Kidney (tissue), 14 donors: ENCODE data around the gene DHTKD1. TPM values are rescaled to one million over a fixed set of nuclear protein-coding genes. Genes with fewer than 3 reads are reported as not detected.
"Not testable (repeated sequence)": the region's sequence is repeated elsewhere in the genome, so short reads cannot be mapped to it uniquely, and the experiment has no call there.

Source experiments
- DNase-seq, 5 donors: peaks; one replicate each; pipeline ENCODE4 v3.0.0-alpha.2; 2013 to 2020
- FAIRE-seq: peaks from 2 replicates; lab custom pipeline; 2012; peaks lifted over from hg19 to GRCh38; lab: Jason Lieb, UNC
- H3K27ac ChIP-seq, 2 donors: one replicate each; pipeline ENCODE4 v1.7.0; 2013; ENCODE audit warnings: low read depth in 2 of 2, low read length in 2 of 2, inconsistent platforms in 1 of 2
- H3K27me3 ChIP-seq: one replicate; pipeline ENCODE4 v1.7.1; 2013; ENCODE audit warnings: low read length, inconsistent platforms; ENCODE audit not compliant: control insufficient read depth, insufficient read depth
- H3K36me3 ChIP-seq, 3 donors: one replicate each; pipeline versions ENCODE4 v1.7.0 to v1.7.1; 2013; ENCODE audit warnings: low read length in 3 of 3, control low read depth in 1 of 3, inconsistent platforms in 1 of 3; ENCODE audit not compliant: insufficient read depth in 3 of 3, control insufficient read depth in 2 of 3
- H3K4me1 ChIP-seq, 3 donors: one replicate each; pipeline versions ENCODE4 v1.7.0 to v1.7.1; 2013; ENCODE audit warnings: low read length in 3 of 3, inconsistent platforms in 1 of 3, low read depth in 1 of 3; ENCODE audit not compliant: control insufficient read depth in 2 of 3, insufficient read depth in 2 of 3
- H3K4me3 ChIP-seq, 3 donors: one replicate each; pipeline versions ENCODE4 v1.7.0 to v1.8.1; 2013; ENCODE audit warnings: low read length in 3 of 3, control low read depth in 1 of 3, inconsistent platforms in 1 of 3
- H3K9ac ChIP-seq, 3 donors: one replicate each; pipeline versions ENCODE4 v1.7.0 to v1.7.1; 2013; ENCODE audit warnings: low read length in 3 of 3, control low read depth in 1 of 3, inconsistent platforms in 1 of 3
- H3K9me3 ChIP-seq, 3 donors: one replicate each; pipeline versions ENCODE4 v1.7.0 to v1.7.1; 2013; ENCODE audit warnings: low read length in 3 of 3, control low read depth in 1 of 3, inconsistent platforms in 1 of 3; ENCODE audit not compliant: control insufficient read depth in 2 of 3, insufficient read depth in 1 of 3
- CTCF ChIP-seq: IDR thresholded peaks from 3 replicates; pipeline ENCODE4 v1.5.1; 2012; ENCODE audit warnings: mild to moderate bottlenecking, moderate library complexity, borderline replicate concordance; ENCODE audit not compliant: insufficient read depth; ENCODE audit errors: extremely low read depth
- intact Hi-C: fragments of 100-400 bp; cut with DNase I; formaldehyde crosslinking; loops from one replicate; pipeline ENCODE4 v1.11.1; 2022
- polyA plus RNA-seq: library from polyadenylated mRNA; stranded (reverse); fragments of 350-450 nt; fragmentation: Illumina TruSeq; extraction: RNeasy Lipid Tissue Mini Kit (QIAGEN cat#74804); gene quantifications from one replicate; pipeline ENCODE4 v1.2.3, GENCODE V29; 2014; ENCODE audit warnings: low read depth, low replicate concordance; ENCODE audit not compliant: insufficient read depth
- total RNA-seq: library from RNA; stranded (reverse); fragmentation: NEBNext Ultra II Directional; extraction: Animal tissue kit (Norgen Biotek cat#: 25700); gene quantifications from one replicate; pipeline ENCODE4 v1.2.1, GENCODE V29; 2021
- donor health status: control.
- donor health status: control.
- donor health status: control.
- donor health status: control.
- donor health status: control.
- donor health status: DM: yes; HTN: yes; CAD: no.
- donor health status: Normal renal cell carcinoma (clear cell type).

Gene DHTKD1
- total and polyA plus RNA-seq, 2 donors from 2014 or later: 21.5 to 28.0 TPM

- intact Hi-C loops: no loop called here
- DNase-seq: no peak
- no peak for FAIRE-seq
- no peaks in the 10 kb centered on the region for H3K4me1 ChIP-seq
- H3K27ac ChIP-seq: no peak overlapping the region
- no peaks in the 10 kb centered on the region for H3K9me3 ChIP-seq
- H3K27me3 ChIP-seq: no peaks in the 10 kb centered on the region
- TF ChIP-seq CTCF: no peak
- H3K4me3 ChIP-seq: no peak overlapping the region
- no peaks in the 10 kb centered on the region for H3K36me3 ChIP-seq
- no peak overlapping the region for H3K9ac ChIP-seq
Observed at GRCh38 chr10:12061124-12061523, 7.6 kb upstream of the DHTKD1 start.

- Histone ChIP-seq H3K9me3 (no peaks in the 10 kb centered on the region), H3K27me3 (no peaks in the 10 kb centered on the region), H3K9ac (no peak overlapping the region), H3K36me3 (no peaks in the 10 kb centered on the region), H3K27ac (no peak overlapping the region), H3K4me3 (no peak overlapping the region), H3K4me1 (no peaks in the 10 kb centered on the region)
- intact Hi-C loops: no loop called here
- no peak for DNase-seq
- no peak for FAIRE-seq
- no peak for TF ChIP-seq CTCF
Observed at GRCh38 chr10:12062754-12063482, 5.8 kb upstream of the DHTKD1 start.

- intact Hi-C loops: no loop called here
- H3K27ac ChIP-seq: no peak overlapping the region
- no peak overlapping the region for H3K4me3 ChIP-seq
- no peaks in the 10 kb centered on the region for H3K4me1 ChIP-seq
- H3K9me3 ChIP-seq: no peaks in the 10 kb centered on the region
- H3K9ac ChIP-seq: no peak overlapping the region
- FAIRE-seq: no peak
- TF ChIP-seq CTCF: no peak
- H3K36me3 ChIP-seq: no peaks in the 10 kb centered on the region
- no peak for DNase-seq
- no peaks in the 10 kb centered on the region for H3K27me3 ChIP-seq
Observed at GRCh38 chr10:12063483-12063818, 5.3 kb upstream of the DHTKD1 start.

- Histone ChIP-seq H3K4me3 (no peak overlapping the region), H3K9ac (no peak overlapping the region), H3K27ac (no peak overlapping the region), H3K9me3 (no peaks in the 10 kb centered on the region), H3K4me1 (peaks cover 0 to 5% (median 0%) of the 10 kb centered on the region in 3 donors), H3K27me3 (no peaks in the 10 kb centered on the region), H3K36me3 (no peaks in the 10 kb centered on the region)
- intact Hi-C loops: no loop called here
- DNase-seq: no peak
- no peak for TF ChIP-seq CTCF
- FAIRE-seq: no peak
Observed at GRCh38 chr10:12067336-12067735, 1.4 kb upstream of the DHTKD1 start.

- H3K27ac ChIP-seq: peak overlapping the region in 1 of 2 donors; percentile 6
- H3K36me3 ChIP-seq, H3K9me3 ChIP-seq, intact Hi-C loops, H3K27me3 ChIP-seq, FAIRE-seq, H3K9ac ChIP-seq, H3K4me1 ChIP-seq, DNase-seq: not testable (repeated sequence)
- peak overlapping the region in 1 of 3 donors; percentile 25 for H3K4me3 ChIP-seq
Observed at GRCh38 chr10:12071441-12071840, 2.7 kb downstream of the DHTKD1 start.
